NCI-H146 treated with DMSO at 0.1 percent for 48 hours (cell line): ENCODE results near the gene WDSUB1.

Experiments
- DNase-seq: peaks from one replicate; lab custom pipeline; 2025; ENCODE audit not compliant: unreplicated experiment; lab: John Stamatoyannopoulos, UW

The WDSUB1 gene

DNA sequence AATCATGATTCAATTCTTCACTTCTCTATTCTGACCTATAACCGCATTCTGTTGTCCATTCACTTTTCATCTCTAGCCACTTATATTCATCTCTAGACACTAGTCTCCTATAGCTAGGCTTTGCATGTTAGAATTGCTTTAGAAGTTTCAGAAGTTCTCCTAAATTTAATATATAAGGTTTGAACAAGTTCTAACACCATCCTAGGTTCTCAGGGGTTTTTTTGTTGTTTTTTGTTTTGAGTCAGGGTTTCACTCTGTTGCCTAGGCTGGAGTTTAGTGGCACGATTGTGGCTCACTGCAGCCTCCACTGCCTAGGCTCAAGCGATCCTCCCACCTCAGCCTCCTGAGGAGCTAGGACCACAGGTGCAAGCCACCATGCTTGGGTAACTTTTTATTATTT, 19.9 kb downstream of the WDSUB1 start:
- DNase-seq: no peak

DNA sequence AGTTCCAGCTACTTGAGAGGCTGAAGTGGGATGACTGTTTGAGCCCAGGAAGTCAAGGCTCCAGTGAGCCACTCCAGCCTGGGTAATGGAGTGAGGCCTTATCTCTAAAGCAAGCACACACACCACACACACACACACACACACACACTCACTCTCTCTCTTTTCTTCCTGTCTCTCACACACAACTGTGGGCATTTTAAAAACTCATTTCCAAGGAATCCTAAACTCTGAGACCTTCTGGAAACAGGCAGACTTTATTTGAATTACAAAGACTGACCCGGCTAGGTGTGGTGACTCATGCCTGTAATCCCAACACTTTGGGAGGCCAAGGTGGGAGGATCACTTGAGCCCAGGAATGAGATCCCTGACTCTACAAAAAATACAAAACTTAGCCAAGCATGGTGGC, 21.3 kb downstream of the WDSUB1 start:
- no peak for DNase-seq

DNA sequence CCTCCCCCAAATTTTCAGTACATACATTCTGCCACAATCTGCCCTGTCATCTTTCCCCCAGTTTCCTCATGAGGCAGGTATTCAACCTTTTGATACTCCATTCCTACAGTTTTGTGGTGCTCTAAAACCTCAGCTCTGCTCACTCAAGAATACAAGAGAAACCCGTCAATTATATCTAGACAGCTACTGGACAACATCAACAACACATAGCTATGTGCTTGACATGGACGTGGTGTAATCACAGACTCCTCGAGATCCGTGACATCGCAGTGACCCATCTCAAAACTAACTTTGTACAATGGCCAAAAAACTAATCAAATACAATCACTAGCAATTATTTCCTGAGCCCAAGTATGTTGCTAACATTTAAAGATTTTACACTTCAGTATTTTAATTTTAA, 23.6 kb downstream of the WDSUB1 start:
- DNase-seq: no peak

- no peak for DNase-seq
These were observed 24.3 kb downstream of the WDSUB1 start for GRCh38 chr2:159262226-159262625.

- DNase-seq: no peak
These were observed 30.3 kb downstream of the WDSUB1 start for GRCh38 chr2:159256159-159256558.

DNA sequence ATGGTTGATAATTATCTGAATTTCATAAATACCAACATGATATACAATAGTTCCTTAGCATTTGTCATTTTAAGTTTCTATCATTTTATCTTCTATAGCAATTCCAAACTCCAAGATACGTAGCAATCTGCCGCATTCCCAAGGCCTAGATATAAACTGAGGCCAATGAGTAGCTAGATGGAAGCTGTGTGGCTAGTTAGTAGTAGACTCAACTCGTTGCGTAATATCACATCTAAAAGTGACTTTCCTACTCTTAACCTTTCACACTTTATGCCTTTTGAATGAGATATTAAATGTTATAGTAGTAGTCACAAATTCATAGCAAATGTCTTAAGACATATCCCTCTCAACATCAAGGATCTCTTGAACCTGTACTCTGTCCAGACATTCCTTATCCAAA, 33.6 kb downstream of the WDSUB1 start:
- DNase-seq: no peak

GRCh38 chr2:159251296-159252173, 35.0 kb downstream of the WDSUB1 start:
- no peak for DNase-seq

DNA sequence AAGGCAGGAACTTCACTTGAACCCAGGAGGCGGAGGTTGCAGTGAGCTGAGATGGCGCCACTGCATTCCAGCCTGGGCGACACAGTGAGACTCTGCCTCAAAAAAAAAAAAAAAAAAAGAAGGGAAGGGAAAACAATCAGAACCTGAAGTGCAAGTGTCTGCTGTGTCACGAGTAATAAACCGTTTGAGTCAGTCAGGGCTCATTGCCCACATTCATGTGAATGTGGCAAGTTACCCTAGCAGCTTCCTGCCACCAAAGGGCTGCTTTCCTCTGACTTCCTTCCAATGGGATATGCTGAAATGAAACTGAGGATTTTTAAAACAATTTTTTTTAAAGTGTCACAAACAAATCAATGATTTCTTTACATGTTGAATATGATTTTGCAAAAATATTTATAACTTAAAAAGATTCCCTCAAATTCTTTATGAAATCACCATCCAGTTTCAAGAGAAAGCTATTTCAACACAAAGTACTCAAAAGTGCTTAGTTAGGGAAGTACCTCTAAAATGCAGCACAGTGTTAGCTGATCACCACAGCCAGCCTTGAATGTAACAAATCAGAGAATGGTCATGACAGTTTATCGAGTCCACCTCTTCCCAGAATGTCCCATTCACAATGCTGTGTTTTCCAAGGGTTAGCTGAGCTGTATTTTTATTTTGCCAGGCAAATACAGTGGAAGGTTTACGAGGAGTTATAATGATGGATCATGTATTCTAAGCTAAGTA, 36.4 kb downstream of the WDSUB1 start:
- DNase-seq: no peak

GRCh38 chr2:159246325-159246988, 40.0 kb downstream of the WDSUB1 start:
- DNase-seq: no peak

DNA sequence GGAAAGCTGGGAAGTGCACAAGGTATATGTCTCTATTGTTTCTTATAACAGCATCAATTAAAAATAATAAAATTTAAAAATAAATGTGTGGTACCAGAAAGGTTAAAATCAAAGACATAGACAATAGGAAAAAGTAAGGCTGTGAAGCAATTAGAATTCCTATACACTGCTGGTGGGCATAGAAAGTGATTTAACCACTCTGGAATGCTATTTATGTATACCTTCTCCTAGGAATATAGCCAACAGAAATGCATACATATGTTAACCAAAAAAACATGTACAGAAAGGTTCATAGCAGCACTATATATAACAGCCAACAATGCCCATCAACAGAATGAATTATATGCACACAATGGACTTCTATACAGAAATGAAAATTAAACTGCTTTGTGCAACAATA, 43.0 kb downstream of the WDSUB1 start:
- DNase-seq: no peak

DNA sequence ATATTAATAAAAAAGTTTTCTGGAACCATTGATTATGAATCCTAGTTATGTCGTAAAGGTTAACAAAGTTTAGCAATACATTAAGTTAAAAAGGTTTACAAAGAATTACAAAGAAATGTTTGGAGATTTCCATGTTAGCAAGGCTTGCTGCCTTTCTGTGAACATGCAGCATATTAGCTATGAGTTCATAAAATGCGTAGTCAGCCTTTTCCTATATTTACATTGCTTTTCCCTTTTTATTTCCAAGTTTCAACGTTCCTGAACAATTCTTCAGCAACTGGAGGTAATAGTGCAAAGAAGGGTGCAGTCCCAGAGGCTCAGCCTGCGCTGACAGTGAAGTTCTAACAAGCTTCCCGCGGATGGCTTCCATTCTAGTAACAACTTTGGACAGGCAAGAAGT, 51.6 kb downstream of the WDSUB1 start:
- no peak for DNase-seq

- DNase-seq: no peak
These were observed 53.9 kb downstream of the WDSUB1 start for GRCh38 chr2:159232456-159233170.

- no peak for DNase-seq
These were observed 56.2 kb downstream of the WDSUB1 start for GRCh38 chr2:159230145-159230877.

DNA sequence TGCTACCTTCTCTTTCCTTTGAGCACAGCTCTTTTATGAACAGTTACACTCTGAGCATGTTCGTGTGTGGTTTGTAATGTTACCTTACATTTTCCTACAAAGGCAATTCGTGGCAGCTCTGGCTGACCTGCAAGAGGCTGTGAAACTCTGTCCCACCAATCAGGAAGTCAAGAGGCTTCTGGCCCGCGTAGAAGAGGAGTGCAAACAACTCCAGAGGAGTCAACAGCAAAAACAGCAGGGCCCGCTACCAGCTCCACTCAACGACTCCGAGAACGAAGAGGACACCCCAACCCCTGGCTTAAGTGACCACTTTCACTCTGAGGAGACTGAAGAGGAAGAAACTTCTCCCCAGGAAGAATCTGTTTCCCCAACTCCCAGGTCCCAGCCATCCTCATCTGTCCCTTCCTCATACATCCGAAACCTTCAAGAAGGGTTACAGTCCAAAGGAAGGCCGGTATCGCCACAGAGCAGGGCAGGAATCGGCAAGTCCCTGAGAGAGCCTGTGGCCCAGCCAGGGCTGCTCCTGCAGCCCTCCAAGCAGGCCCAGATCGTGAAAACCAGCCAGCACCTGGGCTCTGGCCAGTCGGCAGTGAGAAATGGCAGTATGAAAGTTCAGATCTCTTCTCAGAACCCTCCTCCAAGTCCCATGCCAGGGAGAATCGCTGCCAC, 56.9 kb downstream of the WDSUB1 start:
- DNase-seq: no peak

DNA sequence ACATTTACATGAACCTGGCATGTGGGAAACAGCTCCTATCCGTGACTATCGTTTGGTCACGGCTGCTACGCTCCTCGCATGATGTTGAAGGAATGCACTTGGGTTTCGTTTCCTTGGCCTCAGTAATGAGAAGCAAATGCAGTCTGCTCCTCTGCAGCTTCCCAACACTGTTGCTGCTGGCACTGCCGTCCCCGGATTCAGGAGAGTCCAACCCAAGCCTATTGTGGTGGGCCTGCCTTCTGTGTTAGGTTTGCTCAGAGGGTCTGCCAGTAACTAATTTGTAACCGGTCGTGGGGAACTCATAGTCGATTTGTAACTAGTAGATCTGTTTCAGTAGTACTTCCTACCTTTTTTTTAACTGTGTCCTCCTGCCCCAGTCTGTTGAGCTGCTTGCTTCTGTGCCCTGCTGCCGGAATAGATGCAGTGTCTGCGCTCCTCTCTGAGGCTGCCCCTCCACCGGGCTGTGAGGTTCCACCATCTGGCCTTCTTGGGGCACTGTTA, 58.4 kb downstream of the WDSUB1 start:
- no peak for DNase-seq

DNA sequence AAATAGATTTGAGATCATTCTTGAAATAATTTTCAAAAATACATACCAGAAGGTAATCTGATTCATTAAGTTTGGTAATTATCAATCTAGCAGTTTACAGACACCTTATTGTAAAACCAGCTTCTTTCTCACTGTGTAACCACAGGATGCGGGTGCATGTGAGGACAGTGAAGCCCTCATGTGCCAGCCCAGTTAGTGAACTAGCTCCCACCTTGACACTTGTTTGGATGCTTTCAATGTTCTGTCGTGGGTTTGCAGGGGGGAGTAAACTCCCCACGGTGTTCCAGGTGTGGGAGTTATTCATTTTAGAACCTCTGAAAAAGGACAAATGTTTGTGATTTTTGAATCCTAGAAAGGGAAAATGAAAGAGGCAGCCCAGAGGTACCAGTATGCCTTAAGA, 59.0 kb downstream of the WDSUB1 start:
- DNase-seq: no peak

DNA sequence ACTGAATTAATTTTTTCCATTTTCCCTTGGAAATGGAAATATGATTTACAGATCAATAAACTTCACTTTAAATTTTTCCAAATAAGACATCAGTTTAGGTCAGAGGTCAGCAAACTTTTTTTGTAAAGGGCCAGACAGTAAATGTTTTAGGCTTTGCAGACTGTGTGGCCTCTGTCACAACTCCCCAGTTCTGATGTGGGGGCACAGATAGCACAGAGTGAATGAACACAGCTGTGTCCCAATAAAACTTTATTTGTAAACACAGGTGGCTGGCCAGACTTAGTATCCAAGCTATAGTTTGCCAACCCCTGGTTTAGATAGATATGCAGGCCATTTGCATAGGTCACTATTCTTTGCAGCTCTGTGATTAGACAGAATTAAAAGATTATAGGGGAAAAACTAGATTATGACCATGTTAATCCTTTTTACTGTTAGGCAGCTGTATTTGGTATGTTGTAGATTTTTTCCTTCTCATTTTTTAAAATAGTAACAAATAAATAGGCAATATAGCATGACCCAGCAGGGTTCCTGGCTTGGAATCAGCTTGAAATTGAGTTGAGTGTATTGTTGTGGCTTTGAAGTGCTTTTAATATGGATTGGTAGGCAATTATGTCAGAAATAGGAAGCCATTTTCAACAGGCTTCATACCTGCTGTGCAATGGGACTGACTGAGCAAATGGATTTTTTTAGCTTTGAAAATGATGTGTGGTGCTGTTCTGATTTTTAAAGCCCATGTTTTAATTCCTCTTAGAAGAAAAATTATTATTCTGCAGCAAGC, 59.7 kb downstream of the WDSUB1 start:
- DNase-seq: peak; percentile 24

DNA sequence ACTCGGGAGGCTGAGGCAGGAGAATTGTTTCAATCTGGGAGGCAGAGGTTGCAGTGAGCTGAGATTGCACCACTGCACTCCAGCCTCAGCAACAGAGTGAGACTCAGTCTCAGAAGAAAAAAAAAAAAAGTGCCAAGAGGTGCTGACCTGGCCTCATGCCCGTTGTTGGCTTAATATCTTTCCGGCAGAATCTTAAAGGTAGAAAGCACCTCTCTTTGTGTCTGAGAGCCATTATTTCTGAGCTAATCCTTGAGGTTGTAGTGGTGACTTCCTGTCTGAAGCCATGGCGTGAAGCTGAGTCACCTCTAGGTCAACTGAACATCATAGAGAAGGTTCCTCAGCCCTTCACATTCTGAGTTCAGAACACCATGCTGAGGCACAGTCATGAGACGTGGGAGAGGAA, 60.4 kb downstream of the WDSUB1 start:
- DNase-seq: no peak
